ENCODE measurements around the gene RAD51B.
A peak's percentile ranks its signal among the peaks of the same experiment; 100 is the strongest.
"Not testable (repeated sequence)": the region's sequence is repeated elsewhere in the genome, so short reads cannot be mapped to it uniquely, and the experiment has no call there.

The RAD51B gene

DNA sequence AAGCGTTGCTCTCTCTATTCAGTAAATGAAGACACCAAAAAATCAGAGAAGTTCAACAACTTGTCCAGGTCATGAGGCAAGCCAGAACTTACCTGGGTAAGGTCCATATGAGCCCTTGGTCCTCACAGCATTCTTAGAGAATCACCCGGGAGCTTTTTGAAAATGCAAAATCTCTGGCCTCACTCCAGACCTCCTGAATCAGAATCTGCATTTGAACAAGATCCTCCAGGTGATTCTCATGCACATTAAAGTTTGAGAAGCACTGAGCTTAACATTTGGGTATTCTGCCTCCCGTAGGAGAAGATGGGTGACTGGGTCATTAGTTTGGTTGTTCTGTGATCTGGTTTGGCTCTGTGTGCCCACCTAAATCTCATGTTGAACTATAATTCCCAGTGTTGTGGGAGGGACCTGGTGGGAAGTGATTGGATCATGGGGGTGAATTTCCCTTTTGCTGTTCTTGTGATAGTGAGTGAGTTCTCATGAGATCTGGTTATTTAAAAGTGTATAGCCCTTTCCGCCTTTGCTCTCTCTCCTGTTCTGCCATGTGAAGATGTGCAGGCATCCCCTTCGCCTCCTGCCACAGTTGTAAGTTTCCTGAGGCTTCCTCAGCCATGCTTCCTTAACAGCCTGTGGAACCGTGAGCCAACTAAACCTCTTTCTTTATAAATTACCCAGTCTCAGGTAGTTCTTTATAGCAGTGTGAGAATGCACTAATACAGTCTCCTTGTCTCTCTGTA, 221.2 kb downstream of the RAD51B start:
- no peak overlapping the region for H3K4me3 ChIP-seq (ENCODE audit: low read length)
- no peak for DNase-seq (ENCODE audit: low read depth, low spot score)

DNA sequence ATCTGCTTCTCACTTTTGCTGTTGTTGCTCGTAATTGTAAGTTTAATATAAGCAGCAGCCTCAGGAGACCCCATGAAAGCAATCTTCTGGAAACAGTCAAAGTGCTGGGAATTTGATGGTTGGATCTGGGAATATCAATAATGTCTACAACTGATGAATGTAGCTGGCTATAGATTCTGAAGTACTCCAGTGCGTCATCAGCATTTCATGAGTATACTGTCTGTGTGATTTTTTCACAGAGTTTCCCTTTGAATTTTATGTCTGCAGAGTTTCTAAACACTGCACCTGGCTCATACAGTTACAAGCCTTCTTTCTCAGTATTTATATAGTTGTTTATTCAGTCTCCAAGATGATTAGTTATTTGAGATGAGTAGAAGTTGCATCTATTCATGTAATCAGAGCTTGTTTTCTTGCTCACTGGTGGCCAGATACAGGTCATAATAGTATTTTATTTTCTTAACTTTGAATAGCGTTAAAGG, 222.3 kb downstream of the RAD51B start:
- no peak for DNase-seq (ENCODE audit: low read depth, low spot score)
- H3K4me3 ChIP-seq (ENCODE audit: low read length) = no peak overlapping the region

DNA sequence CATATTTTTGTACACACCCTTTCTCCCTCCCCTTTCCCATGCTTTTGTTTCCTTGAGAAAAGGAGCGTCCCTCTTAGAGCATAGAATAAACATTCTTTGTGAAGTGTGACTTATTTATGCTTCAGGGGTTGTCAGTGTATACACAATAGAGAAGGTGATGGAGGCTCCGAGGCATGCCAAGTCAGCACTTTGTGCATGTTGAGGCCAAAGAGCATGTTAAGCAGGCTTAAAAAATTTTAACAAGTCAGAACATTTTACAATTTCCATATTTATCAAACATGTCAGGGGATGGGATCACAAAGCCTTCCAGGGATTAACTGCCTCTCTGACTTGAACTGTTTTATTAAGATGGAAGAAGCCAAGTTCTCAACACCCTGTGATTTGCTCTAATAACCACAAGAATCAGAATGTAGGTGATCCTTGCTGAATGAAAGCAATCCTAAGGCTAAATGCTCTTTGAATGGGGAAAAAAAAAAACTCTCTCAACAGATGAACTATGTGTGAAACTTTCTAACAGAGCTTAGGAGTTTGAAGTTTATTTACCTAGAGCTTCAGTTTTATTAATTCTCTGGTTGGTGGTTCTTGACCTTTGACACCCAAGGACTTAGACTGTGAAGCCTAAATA, 223.1 kb downstream of the RAD51B start:
- H3K4me3 ChIP-seq (ENCODE audit: low read length) = no peak overlapping the region
- no peak for DNase-seq (ENCODE audit: low read depth, low spot score)

DNA sequence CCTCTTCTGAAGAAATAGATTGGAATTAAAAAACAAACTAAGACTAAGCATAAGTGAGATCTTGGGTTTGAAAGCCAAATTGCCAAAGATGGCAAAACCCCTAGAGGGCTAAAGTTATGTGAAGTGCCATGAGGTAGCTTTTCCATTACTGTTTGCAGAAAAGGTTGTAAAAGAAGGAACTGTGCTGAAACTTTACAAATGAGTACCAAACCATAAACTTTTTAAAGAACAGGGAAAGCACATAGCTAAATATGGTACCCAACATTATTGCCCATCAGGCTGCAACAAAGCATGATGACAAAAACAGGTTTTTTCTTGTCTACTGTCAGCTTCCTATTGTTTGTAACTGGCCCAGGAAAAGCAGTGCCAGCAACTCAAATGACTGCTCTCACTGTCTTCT, 224.2 kb downstream of the RAD51B start:
- no peak overlapping the region for H3K4me3 ChIP-seq (ENCODE audit: low read length)
- no peak for DNase-seq (ENCODE audit: low read depth, low spot score)

DNA sequence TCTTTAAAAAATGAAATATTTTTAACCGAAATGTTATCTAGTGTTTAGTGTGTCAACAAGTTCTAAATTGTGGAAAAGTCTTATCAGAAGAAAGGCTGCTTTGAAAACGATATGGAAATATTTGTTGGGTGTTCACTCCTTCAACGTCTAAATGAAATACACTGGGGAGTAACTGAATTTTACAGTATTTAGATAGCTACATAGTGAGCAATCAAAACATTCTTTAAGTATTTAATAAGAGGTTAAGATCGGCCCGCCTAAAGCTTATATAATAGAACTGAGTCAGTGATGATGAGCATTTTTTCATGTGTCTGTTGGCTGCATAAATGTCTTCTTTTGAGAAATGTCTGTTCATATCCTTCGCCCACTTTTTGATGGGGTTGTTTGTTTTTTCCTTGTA, 228.3 kb downstream of the RAD51B start:
- DNase-seq (ENCODE audit: low read depth, low spot score) = no peak
- H3K4me3 ChIP-seq (ENCODE audit: low read length) = no peak overlapping the region

DNA sequence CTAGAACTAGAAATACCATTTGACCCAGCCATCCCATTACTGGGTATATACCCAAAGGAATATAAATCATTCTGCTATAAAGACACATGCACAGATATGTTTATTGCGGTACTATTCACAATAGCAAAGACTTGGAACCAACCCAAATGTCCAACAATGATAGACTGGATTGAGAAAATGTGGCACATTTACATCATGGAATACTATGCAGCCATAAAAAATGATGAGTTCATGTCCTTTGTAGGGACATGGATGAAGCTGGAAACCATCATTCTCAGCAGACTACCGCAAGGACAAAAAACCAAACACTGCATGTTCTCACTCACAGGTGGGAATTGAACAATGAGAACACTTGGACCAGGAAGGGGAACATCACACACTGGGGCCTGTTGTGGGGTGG, 229.2 kb downstream of the RAD51B start:
- not testable (repeated sequence) for H3K4me3 ChIP-seq (ENCODE audit: low read length); DNase-seq (ENCODE audit: low read depth, low spot score)

DNA sequence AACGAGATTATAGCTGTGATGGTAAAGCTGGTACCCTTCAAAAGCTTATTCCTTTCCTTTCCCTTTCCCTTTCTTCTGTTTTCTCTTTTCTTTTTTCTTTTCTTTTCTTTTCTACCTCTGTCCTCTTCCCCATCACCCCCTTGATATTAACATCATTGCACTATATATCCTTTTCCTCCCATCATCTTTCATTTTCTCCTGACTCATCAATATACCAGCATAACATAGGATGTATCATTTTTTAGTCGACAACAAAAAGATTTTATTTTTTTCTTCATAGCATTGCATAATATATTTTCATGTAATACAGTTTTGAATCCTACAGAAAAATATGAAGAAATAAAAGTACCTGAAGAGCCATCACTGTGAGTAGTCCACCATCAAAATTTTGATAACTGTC, 230.6 kb downstream of the RAD51B start:
- H3K4me3 ChIP-seq (ENCODE audit: low read length) = no peak overlapping the region
- DNase-seq (ENCODE audit: low read depth, low spot score) = no peak

DNA sequence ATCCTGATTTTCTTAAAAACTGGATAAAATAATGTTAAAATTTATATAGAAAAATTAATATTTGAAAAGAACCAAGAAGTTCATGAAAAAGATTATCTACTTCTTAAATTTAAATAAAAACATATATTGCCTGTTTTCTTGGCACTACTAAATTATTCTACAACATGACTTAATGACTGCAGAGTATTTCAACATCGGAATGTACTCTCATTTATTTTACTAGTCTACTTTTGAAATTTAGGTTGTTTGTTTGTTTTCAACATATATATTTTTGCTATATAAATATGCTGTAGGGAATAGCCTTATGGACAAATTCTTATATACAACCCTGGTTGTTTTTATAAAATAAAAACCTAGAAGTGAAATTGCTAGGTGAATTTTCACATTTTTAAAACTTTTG, 231.6 kb downstream of the RAD51B start:
- DNase-seq (ENCODE audit: low read depth, low spot score) = no peak

DNA sequence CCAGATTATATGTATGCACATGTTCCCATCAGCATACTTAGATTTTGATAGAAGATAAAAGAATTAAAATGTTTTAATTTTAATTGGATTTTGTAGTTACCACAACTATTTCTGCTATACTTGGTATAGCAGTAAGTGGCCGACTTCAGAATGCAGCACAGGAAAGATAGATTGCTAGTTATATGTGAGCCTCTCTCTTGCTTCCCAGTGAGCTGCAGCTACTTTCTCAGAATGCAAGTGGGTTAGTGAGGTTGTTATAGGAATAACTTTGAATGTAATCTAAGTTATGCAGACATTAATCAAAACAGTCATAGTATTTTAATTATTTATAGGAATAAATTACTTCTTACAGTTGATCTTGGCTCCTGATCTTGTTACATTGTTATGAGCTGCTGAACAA, 240.6 kb downstream of the RAD51B start:
- H3K4me3 ChIP-seq (ENCODE audit: low read length) = no peak overlapping the region
- DNase-seq (ENCODE audit: low read depth, low spot score) = no peak

More for the DNA sequence above, 231.6 kb downstream of the RAD51B start:
- no peak overlapping the region for H3K4me3 ChIP-seq (ENCODE audit: low read length)

DNA sequence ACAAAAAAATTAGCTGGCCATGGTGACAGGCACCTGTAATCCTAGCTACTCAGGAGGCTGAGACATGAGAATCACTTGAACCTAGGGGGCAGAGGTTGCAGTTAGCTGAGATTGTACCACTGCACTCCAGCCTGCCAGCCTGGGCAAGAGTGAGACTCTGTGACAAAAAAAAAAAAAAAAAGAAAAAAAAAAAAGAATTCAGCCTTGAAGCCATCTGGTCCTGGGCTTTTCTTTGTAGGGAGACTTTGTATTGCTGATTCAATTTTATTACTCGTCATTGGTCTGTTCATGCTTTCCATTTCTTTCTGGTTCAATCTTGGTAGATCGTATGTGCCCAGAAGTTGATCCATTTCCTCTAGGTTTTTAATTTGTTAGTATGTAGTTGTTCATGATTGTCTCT, 243.1 kb downstream of the RAD51B start:
- H3K4me3 ChIP-seq (ENCODE audit: low read length) = no peak overlapping the region
- no peak for DNase-seq (ENCODE audit: low read depth, low spot score)

DNA sequence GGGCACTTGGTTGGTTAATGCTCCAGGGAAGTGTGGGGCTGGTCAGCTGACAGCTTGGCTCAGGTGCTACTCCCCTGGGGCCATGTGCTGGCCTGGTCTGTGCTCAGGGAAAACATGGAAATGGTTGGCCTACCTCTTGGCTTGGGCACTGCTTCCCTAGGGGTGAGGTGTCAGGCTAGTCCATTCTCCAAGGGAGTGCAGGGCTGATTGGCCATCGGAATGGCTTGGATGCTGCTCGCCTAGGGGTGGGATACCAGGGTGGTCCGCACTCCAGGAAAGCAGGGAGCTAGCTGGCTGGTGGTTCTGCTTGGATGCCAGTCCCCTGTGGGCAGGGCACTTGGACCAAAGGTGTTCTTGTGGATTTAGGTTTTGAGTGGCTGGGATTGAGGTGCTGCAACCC, 245.7 kb downstream of the RAD51B start:
- DNase-seq (ENCODE audit: low read depth, low spot score) = no peak
- H3K4me3 ChIP-seq (ENCODE audit: low read length) = no peak overlapping the region

DNA sequence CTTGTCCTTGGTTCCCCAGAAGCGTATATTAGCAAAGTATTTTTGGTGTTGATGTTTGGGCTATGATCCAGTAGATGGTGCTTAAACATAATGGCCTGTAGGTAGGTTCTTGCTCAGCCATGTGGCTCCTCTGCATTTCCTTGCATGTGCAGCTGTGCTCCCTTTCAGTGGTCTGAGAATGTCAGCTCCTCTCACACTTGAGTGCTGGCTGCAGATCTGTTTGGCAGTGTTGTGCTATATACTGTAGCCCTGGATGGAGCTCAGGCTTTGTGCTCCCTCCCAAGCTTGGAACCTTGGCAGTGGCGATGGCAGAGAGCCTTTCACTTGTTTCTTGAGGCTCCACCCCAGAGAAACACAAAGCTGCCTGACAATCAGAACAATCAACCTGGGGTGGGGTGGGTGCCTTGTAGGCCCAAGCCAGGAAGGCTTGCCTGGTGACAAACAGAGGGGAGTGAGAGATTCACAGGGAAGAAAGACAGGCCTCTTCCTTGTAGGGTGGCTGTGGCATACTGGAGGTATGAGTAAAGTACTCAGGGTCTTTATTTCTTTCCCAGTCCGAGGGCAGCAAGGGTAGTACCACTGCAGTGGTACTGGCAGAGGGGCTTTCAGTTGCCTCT, 255.3 kb downstream of the RAD51B start:
- peak; percentile 12 for DNase-seq (ENCODE audit: low read depth, low spot score)
- no peak overlapping the region for H3K4me3 ChIP-seq (ENCODE audit: low read length)

DNA sequence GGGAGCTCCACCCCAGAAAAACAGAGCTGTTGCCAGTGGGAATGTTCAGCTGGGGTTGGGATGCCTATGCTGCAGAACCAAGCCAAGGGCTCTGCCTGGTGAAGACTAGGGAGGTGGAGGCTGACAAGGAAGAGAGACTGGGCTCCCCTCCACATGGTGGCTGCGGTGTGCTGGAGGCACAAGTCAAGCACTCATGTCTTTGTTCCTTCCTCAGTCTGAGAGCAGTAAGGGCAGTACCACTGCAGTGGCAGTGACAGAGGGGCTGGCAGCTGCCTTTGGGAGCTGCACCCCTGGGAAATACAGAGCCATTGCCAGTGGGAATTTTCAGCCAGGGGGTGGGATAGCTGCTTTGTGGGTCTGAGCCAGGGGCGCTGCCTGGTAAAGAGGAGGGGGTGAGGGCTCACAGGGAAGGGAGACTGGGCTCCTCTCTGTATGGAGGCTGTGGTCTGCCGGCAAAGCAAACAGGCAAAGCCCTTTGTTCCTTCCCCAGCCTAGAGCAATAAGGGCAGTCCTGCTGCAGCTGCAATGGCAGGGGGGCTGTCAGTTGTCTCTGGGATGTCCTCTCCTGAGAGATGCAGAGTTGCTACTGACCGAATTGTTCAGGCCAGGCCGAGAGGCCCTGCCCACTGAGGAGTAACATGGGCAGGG, 255.9 kb downstream of the RAD51B start:
- H3K4me3 ChIP-seq (ENCODE audit: low read length) = no peak overlapping the region
- no peak for DNase-seq (ENCODE audit: low read depth, low spot score)

DNA sequence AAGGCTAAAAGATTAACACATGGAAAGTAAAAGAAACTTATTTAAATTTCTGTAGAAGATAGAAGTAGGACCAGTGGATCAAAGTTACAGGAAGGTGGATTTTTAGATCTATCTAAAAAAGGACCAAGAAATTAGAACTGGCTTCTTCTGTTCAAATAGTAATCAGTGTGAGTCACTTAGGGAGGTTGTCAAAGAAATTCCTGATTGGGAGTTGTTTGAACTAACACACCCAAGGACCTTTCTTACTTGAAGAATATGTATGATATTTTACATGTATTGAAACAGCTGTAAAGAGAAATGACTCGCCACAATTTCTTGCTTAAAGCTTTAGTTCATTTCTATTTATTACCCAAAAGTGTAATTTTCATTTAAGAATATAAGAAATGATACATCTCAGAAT, 256.9 kb downstream of the RAD51B start:
- DNase-seq (ENCODE audit: low read depth, low spot score) = no peak
- no peak overlapping the region for H3K4me3 ChIP-seq (ENCODE audit: low read length)

DNA sequence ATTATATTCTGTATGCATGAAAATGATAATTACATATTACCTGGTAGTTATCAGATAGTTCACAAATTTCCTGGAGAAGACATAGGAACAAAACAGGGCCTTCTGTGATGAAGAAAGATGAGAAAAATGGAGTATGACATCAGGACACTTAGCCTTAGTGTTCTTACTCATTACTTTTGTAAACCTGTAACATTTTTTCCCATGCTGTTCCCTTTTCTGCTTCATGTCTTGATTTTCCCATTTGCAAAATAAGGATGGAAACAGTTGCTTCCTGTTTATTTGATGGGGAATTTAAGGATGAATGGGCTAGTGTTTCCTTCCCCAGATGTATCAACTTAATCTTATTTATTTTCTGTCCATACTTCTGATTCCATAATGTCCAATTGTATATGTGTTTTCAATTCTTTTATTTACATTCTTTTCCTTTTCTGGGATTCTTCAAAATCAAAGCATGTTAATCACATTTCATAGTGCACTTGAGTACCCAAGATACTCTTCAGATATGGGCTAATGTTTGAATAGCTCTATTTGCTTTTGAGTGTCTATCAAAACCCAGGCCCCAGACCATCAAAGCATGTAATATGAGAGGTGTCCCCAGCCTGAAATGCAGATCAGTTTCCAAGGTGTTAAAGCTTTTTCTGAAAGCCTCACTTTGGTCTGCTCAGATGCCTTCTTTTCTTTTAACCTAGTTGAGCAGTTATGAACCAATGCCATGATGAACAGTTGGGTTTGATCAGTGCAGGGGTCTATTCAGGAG, 260.5 kb downstream of the RAD51B start:
- no peak for DNase-seq (ENCODE audit: low read depth, low spot score)
- no peak overlapping the region for H3K4me3 ChIP-seq (ENCODE audit: low read length)

DNA sequence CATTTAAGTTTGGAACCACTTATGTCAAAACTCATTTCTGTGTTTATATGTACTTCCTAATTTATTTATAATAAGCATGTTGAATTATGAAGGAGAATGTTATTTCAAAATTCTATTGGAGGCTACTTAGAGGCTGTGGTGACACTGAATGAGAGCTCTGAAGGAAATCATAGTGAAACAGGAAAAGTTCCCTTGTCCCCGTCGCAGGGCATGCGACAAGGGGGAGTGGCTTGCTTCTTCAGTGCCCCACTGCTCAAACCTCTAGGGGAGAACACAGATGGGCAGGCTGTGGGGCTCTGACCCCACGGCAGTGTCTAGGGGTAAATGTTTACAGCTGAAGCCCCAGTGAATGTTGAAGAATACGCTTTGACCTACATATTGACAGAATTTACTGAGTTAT, 261.9 kb downstream of the RAD51B start:
- no peak for DNase-seq (ENCODE audit: low read depth, low spot score)
- H3K4me3 ChIP-seq (ENCODE audit: low read length) = no peak overlapping the region

DNA sequence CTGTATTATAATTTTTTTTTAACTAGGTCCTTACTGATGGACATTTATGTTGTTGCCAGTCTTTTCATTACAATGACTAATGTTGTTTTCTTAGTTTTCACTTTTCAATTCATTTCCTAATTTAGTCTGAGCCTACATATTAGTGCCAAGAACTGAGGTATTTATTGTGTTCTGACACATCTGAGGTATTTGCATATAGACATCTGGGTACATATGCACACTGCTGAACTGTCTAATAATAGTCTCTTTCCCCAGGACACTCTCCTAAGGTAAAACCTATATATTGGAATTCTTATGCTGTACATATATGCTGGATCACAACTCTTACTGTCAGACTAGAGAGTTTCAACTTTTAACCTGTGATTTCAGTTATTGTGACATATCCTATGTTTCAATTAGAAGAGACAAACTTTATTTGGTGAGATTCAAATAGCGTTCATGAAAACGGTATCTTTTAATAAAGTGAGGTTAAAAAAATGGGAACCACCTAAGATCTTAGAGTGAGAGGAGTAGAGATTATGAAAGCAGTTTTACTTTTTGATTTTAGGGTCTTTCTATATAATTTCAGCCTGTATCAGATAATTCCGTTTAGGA, 263.2 kb downstream of the RAD51B start:
- no peak overlapping the region for H3K4me3 ChIP-seq (ENCODE audit: low read length)
- DNase-seq (ENCODE audit: low read depth, low spot score) = no peak

DNA sequence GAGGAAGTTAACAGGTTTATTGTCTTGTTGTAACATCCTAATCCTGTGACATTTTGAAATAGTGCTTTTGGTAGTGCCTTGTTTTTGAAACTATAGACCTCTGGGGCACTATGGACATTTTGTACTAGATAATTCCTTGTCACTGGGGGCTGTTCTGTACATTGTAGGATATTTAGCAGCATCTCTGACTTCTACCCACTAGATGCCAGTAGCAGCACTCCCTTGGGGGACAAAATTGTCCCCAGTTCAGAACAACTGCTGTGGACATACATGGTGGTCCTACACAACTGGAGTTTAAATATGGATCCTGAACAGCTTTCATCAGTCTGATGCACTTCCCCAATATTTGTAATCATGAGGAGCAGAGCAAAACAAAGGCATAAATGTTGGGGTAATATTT, 264.7 kb downstream of the RAD51B start:
- no peak for DNase-seq (ENCODE audit: low read depth, low spot score)
- H3K4me3 ChIP-seq (ENCODE audit: low read length) = no peak overlapping the region

DNA sequence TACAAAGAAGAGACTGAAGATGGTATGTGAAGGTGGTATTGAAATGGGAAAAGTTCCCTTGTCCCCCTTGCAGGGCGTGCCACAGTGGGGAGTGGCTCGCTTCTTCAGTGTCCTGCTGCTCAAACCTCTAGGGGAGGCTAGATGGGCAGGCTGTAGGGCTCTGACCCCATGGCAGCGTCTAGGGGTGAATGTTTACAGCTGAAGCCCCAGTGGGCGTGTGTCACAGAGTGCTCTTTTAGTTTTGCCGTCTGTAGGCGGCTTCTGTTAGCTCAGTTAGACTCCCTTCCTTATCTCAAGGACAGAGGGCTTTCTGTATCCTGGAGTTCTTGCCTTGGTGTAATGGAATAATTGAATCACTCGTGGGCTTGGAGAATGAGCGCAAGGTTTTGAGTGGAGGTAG, 266.2 kb downstream of the RAD51B start:
- DNase-seq (ENCODE audit: low read depth, low spot score) = no peak
- H3K4me3 ChIP-seq (ENCODE audit: low read length) = no peak overlapping the region

Measured in Jurkat, Clone E6-1 (cell line).